GM10248 (cell line): ENCODE measurements around the gene LGI2.

Source experiments
- CTCF ChIA-PET: fragments of 300-600 bp; sonication (Branson Sonifier 250); formaldehyde crosslinking; extraction: SDS; loops from one replicate; lab custom pipeline; 2021; ENCODE audit warnings: antibody characterized with exemption; lab: Yijun Ruan, JAX
- POLR2A ChIA-PET: fragments of 350-650 bp; sonication (Branson Sonifier 250); formaldehyde crosslinking; extraction: SDS; loops from one replicate; lab custom pipeline; 2020; ENCODE audit warnings: antibody characterized with exemption; lab: Yijun Ruan, JAX
- DNase-seq: peaks from one replicate; pipeline ENCODE4 v3.0.0; 2012; ENCODE audit errors: extremely low spot score
- CTCF ChIP-seq: IDR thresholded peaks from 2 replicates; pipeline ENCODE4 v1.5.1; 2012; ENCODE audit warnings: mild to moderate bottlenecking, low read depth; ENCODE audit errors: extremely low read depth, missing control alignments, control extremely low read depth

LGI2 gene

GRCh38 chr4:24952667-24953066 lies 78.1 kb downstream of the LGI2 start:
- POLR2A ChIA-PET, result no interaction called here
- CTCF ChIA-PET, result no interaction called here
- DNase-seq, result no peak
- TF ChIP-seq CTCF, result no peak

- TF ChIP-seq CTCF, result no peak
- POLR2A ChIA-PET, result no interaction called here
These were observed 80.8 kb downstream of the LGI2 start for GRCh38 chr4:24949970-24950369.

More at GRCh38 chr4:24949970-24950369, 80.8 kb downstream of the LGI2 start:
- CTCF ChIA-PET, result no interaction called here
- DNase-seq, result no peak
